B cell (primary cell): Measurements from ENCODE around the gene TSPAN33. TPM values are rescaled to one million over a fixed set of nuclear protein-coding genes. Genes with fewer than 3 reads are reported as not detected.

ENCODE experiments used
- ATAC-seq: fragments of 200-7000 bp; cut with Tn5 transposase; one replicate; pipeline ENCODE4 v1.10.0; 2021; ENCODE audit warnings: low read depth, mild to moderate bottlenecking, moderate number of reproducible peaks, moderate library complexity
- CTCF ChIA-PET: fragments of 350-600 bp; sonication (Branson Sonifier 250); formaldehyde crosslinking; loops from one replicate; lab custom pipeline; 2021; ENCODE audit warnings: antibody characterized with exemption, inconsistent platforms; lab: Charles Lee
- POLR2A ChIA-PET: fragments of 350-600 bp; sonication (Branson Sonifier 250); formaldehyde crosslinking; loops from one replicate; lab custom pipeline; 2021; ENCODE audit warnings: antibody characterized with exemption; lab: Charles Lee
- DNase-seq: peaks from one replicate; pipeline ENCODE4 v3.0.0; 2013
- H2AFZ ChIP-seq: 2 replicates; pipeline ENCODE4 v1.6.1; 2012; ENCODE audit warnings: mild to moderate bottlenecking, low read depth, low read length; ENCODE audit not compliant: insufficient read depth, poor library complexity, severe bottlenecking
- H3K27ac ChIP-seq, 2 donors: 1 replicate in 1 of 2; 2 replicates in 1 of 2; pipeline ENCODE4 v1.5.1; 2012 to 2013; ENCODE audit warnings: low read length in 2 of 2, mild to moderate bottlenecking in 2 of 2, moderate library complexity in 1 of 2
- H3K27me3 ChIP-seq, 4 experiments: fragments of 200-600 bp in 1 of 4; sonication (generic) in 1 of 4; replicated peaks in 1 of 4; 1 replicate in 2 of 4; 2 replicates in 2 of 4; pipeline versions ENCODE4 v1.6.1 to v1.7.0; 2013 to 2016; ENCODE audit warnings: low read length in 3 of 4, mild to moderate bottlenecking in 2 of 4, mixed read lengths in 1 of 4, moderate library complexity in 1 of 4; ENCODE audit not compliant: insufficient read depth in 4 of 4, control insufficient read depth in 3 of 4; ENCODE audit errors: control extremely low read depth in 1 of 4
- H3K36me3 ChIP-seq, 2 experiments: replicated peaks in 1 of 2; 1 replicate in 1 of 2; 2 replicates in 1 of 2; pipeline versions ENCODE4 v1.6.1 to v1.7.1; 2013; ENCODE audit warnings: low read length in 1 of 2; ENCODE audit not compliant: insufficient read depth in 2 of 2, control insufficient read depth in 1 of 2; ENCODE audit errors: control extremely low read depth in 1 of 2, extremely low read depth in 1 of 2
- H3K4me1 ChIP-seq, 2 donors: fragments of 200-600 bp in 1 of 2; sonication (generic) in 1 of 2; 1 replicate in 1 of 2; 2 replicates in 1 of 2; pipeline versions ENCODE4 v1.5.1 to v1.6.1; 2013 to 2017; ENCODE audit warnings: low read length in 2 of 2; ENCODE audit not compliant: control insufficient read depth in 2 of 2, insufficient read depth in 2 of 2
- H3K4me2 ChIP-seq: replicated peaks from 2 replicates; pipeline ENCODE3; 2012; ENCODE audit warnings: mild to moderate bottlenecking, low read depth, low read length; ENCODE audit not compliant: poor library complexity, severe bottlenecking
- H3K4me3 ChIP-seq, 5 experiments: fragments of 200-600 bp in 1 of 5; sonication (generic) in 1 of 5; 1 replicate in 3 of 5; 2 replicates in 2 of 5; pipeline versions ENCODE4 v1.5.1 to v1.7.0; 2011 to 2016; ENCODE audit warnings: low read length in 4 of 5, mild to moderate bottlenecking in 4 of 5, low read depth in 2 of 5, control low read depth in 1 of 5, moderate library complexity in 1 of 5; ENCODE audit not compliant: insufficient read depth in 1 of 5; ENCODE audit errors: control extremely low read depth in 1 of 5, extremely low read depth in 1 of 5
- H3K79me2 ChIP-seq: fragments of 200-600 bp; sonication (generic); one replicate; pipeline ENCODE4 v1.6.0; 2016; ENCODE audit warnings: low read length; ENCODE audit not compliant: control insufficient read depth, insufficient read depth
- H3K9ac ChIP-seq: fragments of 200-600 bp; sonication (generic); 2 replicates; pipeline ENCODE4 v1.6.1; 2017; ENCODE audit warnings: mild to moderate bottlenecking, low read length, moderate library complexity
- H3K9me3 ChIP-seq, 3 donors: one replicate each; pipeline versions ENCODE4 v1.6.1 to v1.7.1; 2013; ENCODE audit warnings: low read length in 2 of 3; ENCODE audit not compliant: control insufficient read depth in 2 of 3, insufficient read depth in 1 of 3; ENCODE audit errors: control extremely low read depth in 1 of 3
- H4K20me1 ChIP-seq: 2 replicates; pipeline ENCODE4 v1.6.0; 2012; ENCODE audit warnings: mild to moderate bottlenecking, low read length; ENCODE audit not compliant: insufficient read depth, control insufficient read depth, poor library complexity, severe bottlenecking
- H3K27ac Mint-ChIP-seq: one replicate; pipeline ENCODE4 v1.8.0; 2021; ENCODE audit warnings: mixed read lengths
- H3K27me3 Mint-ChIP-seq: one replicate; pipeline ENCODE4 v1.8.0; 2021; ENCODE audit warnings: mixed read lengths
- H3K4me1 Mint-ChIP-seq: one replicate; pipeline ENCODE4 v1.8.0; 2021; ENCODE audit warnings: mixed read lengths
- H3K4me3 Mint-ChIP-seq: one replicate; pipeline ENCODE4 v1.8.0; 2021; ENCODE audit warnings: mixed read lengths
- H3K9me3 Mint-ChIP-seq: one replicate; pipeline ENCODE4 v1.8.0; 2022; ENCODE audit warnings: mixed read lengths; ENCODE audit not compliant: insufficient read depth
- CTCF ChIP-seq: fragments of 200-600 bp; IDR thresholded peaks from one replicate; pipeline ENCODE4 v1.8.0; 2022; ENCODE audit warnings: antibody characterized with exemption, mild to moderate bottlenecking
- EZH2 ChIP-seq: IDR thresholded peaks from 2 replicates; pipeline ENCODE4 v1.6.1; 2012; ENCODE audit warnings: borderline replicate concordance, low read depth, mild to moderate bottlenecking, moderate library complexity, low read length; ENCODE audit not compliant: insufficient read depth, poor library complexity, severe bottlenecking
- WGBS: methylation state at CpG from one replicate; pipeline ENCODE4 v1.1.5; 2013; ENCODE audit warnings: missing lambda C conversion rate; ENCODE audit not compliant: insufficient coverage; 5-methylcytosine and 5-hydroxymethylcytosine counted together
- intact Hi-C: fragments of 100-400 bp; cut with micrococcal nuclease; formaldehyde crosslinking; loops from one replicate; pipeline ENCODE4 v1.10.0; 2022
- polyA plus RNA-seq: library from polyadenylated mRNA; depleted of rRNA; stranded (reverse); fragments of >200 nt; gene quantifications from 2 replicates; pipeline ENCODE4 v1.2.3, GENCODE V29; 2012
- total RNA-seq, 2 donors: library from RNA; stranded (reverse); fragments of 120-200 nt in 1 of 2; gene quantifications; 1 replicate in 1 of 2; 2 replicates in 1 of 2; pipeline versions ENCODE4 v1.2.3 to v1.2.4, GENCODE V29; 2013 to 2022

Gene TSPAN33
- total and polyA plus RNA-seq, 2 donors (not counting 1 experiment from before 2014, with no cell fraction given), result 111 TPM

- Histone ChIP-seq H3K27me3 (no peaks in the 10 kb centered on the region), H3K36me3 (no peaks in the 10 kb centered on the region), H3K27ac (no peak overlapping the region), H3K9ac (no peak overlapping the region), H2AFZ (no peak overlapping the region), H3K79me2 (no peaks in the 10 kb centered on the region), H3K4me2 (no peak overlapping the region), H3K4me3 (no peak overlapping the region), H3K9me3 (no peaks in the 10 kb centered on the region), H4K20me1 (no peaks in the 10 kb centered on the region), H3K4me1 (no peaks in the 10 kb centered on the region)
- no peaks in the 10 kb centered on the region for H3K27me3 Mint-ChIP-seq
- no peak for ATAC-seq
- DNase-seq, result no peak
- ChIA-PET POLR2A (no interaction called here), CTCF (interaction anchor here (3.0 kb wide), 1 partner anchor 15 kb away, joined by 14 read pairs; no protein-coding TSS in a partner anchor)
- WGBS, result 99% methylated on average over 14 of the region's 14 CpGs
- peaks cover 4% of the 10 kb centered on the region for H3K4me1 Mint-ChIP-seq
- H3K4me3 Mint-ChIP-seq, result no peak overlapping the region
- no peak overlapping the region for H3K27ac Mint-ChIP-seq
- H3K9me3 Mint-ChIP-seq, result no peaks in the 10 kb centered on the region
- no peak for TF ChIP-seq EZH2
- TF ChIP-seq CTCF, result no peak
- intact Hi-C loops, result no loop called here
Measured at GRCh38 chr7:129203050-129203741, 58.7 kb downstream of the TSPAN33 start.

- no peaks in the 10 kb centered on the region for H3K9me3 Mint-ChIP-seq
- no peak overlapping the region for H3K27ac ChIP-seq
- H2AFZ ChIP-seq, result peak overlapping the region; percentile 2
- no peaks in the 10 kb centered on the region for H3K4me1 ChIP-seq
- no peaks in the 10 kb centered on the region for H3K27me3 ChIP-seq
- H3K27ac Mint-ChIP-seq, result peak overlapping the region; percentile 46
- H3K4me3 Mint-ChIP-seq, result peak overlapping the region; percentile 39
- intact Hi-C loops, result no loop called here
- H4K20me1 ChIP-seq, result no peaks in the 10 kb centered on the region
- H3K79me2 ChIP-seq, result no peaks in the 10 kb centered on the region
- DNase-seq (no peak), ATAC-seq (peak; percentile 55)
- POLR2A ChIA-PET, result no interaction called here
- no peak overlapping the region for H3K9ac ChIP-seq
- WGBS, result 84% methylated on average over 18 of the region's 29 CpGs
- H3K4me2 ChIP-seq, result no peak overlapping the region
- H3K27me3 Mint-ChIP-seq, result no peaks in the 10 kb centered on the region
- no peak for TF ChIP-seq EZH2
- TF ChIP-seq CTCF, result no peak
- CTCF ChIA-PET, result interaction anchor here (1.9 to 3.0 kb wide), 2 partner anchors 13 to 42 kb away, joined by 5 to 14 read pairs; no protein-coding TSS in a partner anchor
- H3K4me3 ChIP-seq, result no peak overlapping the region
- H3K4me1 Mint-ChIP-seq, result peaks cover 3% of the 10 kb centered on the region
- no peaks in the 10 kb centered on the region for H3K9me3 ChIP-seq
- no peaks in the 10 kb centered on the region for H3K36me3 ChIP-seq
Measured at GRCh38 chr7:129205126-129205818, 60.8 kb downstream of the TSPAN33 start.
